Measurements from ENCODE around the gene ENTPD8.

DNA sequence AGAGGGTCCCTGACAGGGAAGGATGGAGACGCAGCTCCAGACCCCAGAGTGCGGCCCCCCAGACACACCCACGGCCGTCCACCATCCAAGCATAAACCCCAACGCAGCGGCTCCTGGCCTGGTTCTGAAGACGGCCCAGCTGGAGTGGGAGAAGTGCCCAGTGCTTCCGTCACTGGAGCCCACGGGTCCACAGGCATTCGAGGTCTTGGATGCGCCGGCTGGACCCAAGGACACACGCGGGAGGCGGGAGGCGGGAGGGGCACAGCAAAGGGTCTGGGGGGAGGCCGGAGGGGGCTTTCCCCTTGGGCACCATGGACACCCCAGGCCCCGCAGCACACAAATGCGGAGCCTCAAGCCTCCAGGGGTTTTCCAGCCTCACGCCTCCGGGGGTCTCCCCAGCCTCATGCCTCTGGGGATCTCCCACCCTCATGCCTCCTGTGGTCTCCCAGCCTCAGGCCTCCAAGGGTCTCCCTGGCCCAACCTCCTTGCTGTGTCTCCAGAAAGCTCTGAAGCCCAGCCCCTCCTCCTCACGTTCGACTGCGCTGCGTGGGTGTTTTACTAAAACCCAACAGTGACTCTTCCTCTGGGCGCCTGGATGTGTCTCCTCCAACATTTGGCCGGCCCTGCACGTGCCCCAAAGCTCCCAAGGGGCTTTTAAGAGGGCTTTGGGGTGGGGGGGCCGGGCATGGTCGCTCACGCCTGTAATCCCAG is 33.4 kb downstream of the ENTPD8 start:
- TF ChIP-seq CHD1 (IDR thresholded peaks at IDR 0.05; ENCODE audit: low read depth, low read length) (no peak), POLR2A (IDR thresholded peaks at IDR 0.05; ENCODE audit: low read depth, low read length) (no peak), RCOR1 (IDR thresholded peaks at IDR 0.05; ENCODE audit: insufficient replicate concordance, low read length) (no peak), NFE2L2 (IDR thresholded peaks at IDR 0.05; ENCODE audit: low read depth, low read length) (no peak), SMC3 (IDR thresholded peaks at IDR 0.05; ENCODE audit: low read depth, low read length) (no peak), RFX5 (IDR thresholded peaks at IDR 0.05; ENCODE audit: low read depth, low read length) (no peak), FOS (IDR thresholded peaks at IDR 0.05; ENCODE audit: low read depth, low read length) (no peak)
- TF ChIP-seq, protein P1, sequence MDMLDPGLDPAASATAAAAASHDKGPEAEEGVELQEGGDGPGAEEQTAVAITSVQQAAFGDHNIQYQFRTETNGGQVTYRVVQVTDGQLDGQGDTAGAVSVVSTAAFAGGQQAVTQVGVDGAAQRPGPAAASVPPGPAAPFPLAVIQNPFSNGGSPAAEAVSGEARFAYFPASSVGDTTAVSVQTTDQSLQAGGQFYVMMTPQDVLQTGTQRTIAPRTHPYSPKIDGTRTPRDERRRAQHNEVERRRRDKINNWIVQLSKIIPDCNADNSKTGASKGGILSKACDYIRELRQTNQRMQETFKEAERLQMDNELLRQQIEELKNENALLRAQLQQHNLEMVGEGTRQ (IDR thresholded peaks at IDR 0.05; ENCODE audit: low read depth, low read length) = no peak
- TF ChIP-seq, protein P2, sequence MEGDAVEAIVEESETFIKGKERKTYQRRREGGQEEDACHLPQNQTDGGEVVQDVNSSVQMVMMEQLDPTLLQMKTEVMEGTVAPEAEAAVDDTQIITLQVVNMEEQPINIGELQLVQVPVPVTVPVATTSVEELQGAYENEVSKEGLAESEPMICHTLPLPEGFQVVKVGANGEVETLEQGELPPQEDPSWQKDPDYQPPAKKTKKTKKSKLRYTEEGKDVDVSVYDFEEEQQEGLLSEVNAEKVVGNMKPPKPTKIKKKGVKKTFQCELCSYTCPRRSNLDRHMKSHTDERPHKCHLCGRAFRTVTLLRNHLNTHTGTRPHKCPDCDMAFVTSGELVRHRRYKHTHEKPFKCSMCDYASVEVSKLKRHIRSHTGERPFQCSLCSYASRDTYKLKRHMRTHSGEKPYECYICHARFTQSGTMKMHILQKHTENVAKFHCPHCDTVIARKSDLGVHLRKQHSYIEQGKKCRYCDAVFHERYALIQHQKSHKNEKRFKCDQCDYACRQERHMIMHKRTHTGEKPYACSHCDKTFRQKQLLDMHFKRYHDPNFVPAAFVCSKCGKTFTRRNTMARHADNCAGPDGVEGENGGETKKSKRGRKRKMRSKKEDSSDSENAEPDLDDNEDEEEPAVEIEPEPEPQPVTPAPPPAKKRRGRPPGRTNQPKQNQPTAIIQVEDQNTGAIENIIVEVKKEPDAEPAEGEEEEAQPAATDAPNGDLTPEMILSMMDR (conservative IDR thresholded peaks at IDR 0.05; ENCODE audit: low read depth, low read length) = no peak

All from IMR-90 (cell line).